Ovary (tissue), 9 donors: ENCODE results near the gene TRIO. TPM values are rescaled to one million over a fixed set of nuclear protein-coding genes. Genes with fewer than 3 reads are reported as not detected.

Experiments
- DNase-seq, 5 donors: peaks; one replicate each; pipeline ENCODE4 v3.0.0-alpha.2; 2019 to 2020
- H3K27ac ChIP-seq, 2 donors: fragments of 200-600 bp; one replicate each; pipeline versions ENCODE4 v1.5.1 to v1.8.0; 2019 to 2022
- H3K27me3 ChIP-seq: fragments of 200-600 bp; one replicate; pipeline ENCODE4 v1.8.0; 2022
- H3K36me3 ChIP-seq: fragments of 200-600 bp; sonication (generic); one replicate; pipeline ENCODE4 v1.5.1; 2019
- H3K4me1 ChIP-seq: one replicate; pipeline ENCODE4 v1.8.1; 2013; ENCODE audit warnings: mild to moderate bottlenecking, moderate library complexity; ENCODE audit not compliant: insufficient read depth
- H3K4me3 ChIP-seq: fragments of 200-600 bp; sonication (generic); one replicate; pipeline ENCODE4 v1.5.1; 2017
- H3K9me3 ChIP-seq, 2 donors: fragments of 200-600 bp in 1 of 2; sonication (generic) in 1 of 2; one replicate each; pipeline versions ENCODE4 v1.5.1 to v1.8.1; 2013 to 2019; ENCODE audit warnings: mild to moderate bottlenecking in 1 of 2, moderate library complexity in 1 of 2
- CTCF ChIP-seq, 3 donors: fragments of 450-650 bp in 2 of 3; fragments of 200-600 bp in 1 of 3; IDR thresholded peaks; one replicate each; pipeline versions ENCODE4 v1.5.1 to v1.8.0; 2016 to 2022; ENCODE audit warnings: antibody characterized with exemption in 3 of 3, mild to moderate bottlenecking in 1 of 3
- EP300 ChIP-seq: sonication (generic); formaldehyde crosslinking; IDR thresholded peaks from one replicate; pipeline ENCODE4 v1.6.1; 2017; ENCODE audit warnings: antibody characterized with exemption
- POLR2A ChIP-seq: fragments of 450-650 bp; IDR thresholded peaks from one replicate; pipeline ENCODE4 v1.6.1; 2017; ENCODE audit warnings: antibody characterized with exemption, mild to moderate bottlenecking, moderate library complexity
- WGBS, 3 donors: extraction: QIAGEN DNeasy Blood & Tissue Kit in 1 of 3; methylation state at CpG; one replicate each; pipeline versions ENCODE4 v1.1.5 to v1.1.7; 2013 to 2017; 5-methylcytosine and 5-hydroxymethylcytosine counted together
- intact Hi-C, 4 donors: fragments of 100-400 bp; cut with DNase I; formaldehyde crosslinking; loops; one replicate each; pipeline versions ENCODE4 v1.11.0 to v1.15.1; 2022 to 2023
- polyA plus RNA-seq, 2 donors: library from polyadenylated mRNA; stranded (reverse); fragments of 200-250 nt in 1 of 2; fragments of 350-450 nt in 1 of 2; fragmentation: Illumina TruSeq in 1 of 2; extraction: RNeasy Lipid Tissue Mini Kit (QIAGEN cat#74804) in 1 of 2; gene quantifications; one replicate each; pipeline ENCODE4 v1.2.3, GENCODE V29; 2013 to 2014
- total RNA-seq, 7 donors: library from RNA; depleted of rRNA in 2 of 7; stranded (reverse); fragments of >200 nt in 2 of 7; fragmentation: NEBNext Ultra II Directional in 3 of 7; extraction: Animal tissue kit (Norgen Biotek cat#: 25700) in 3 of 7; gene quantifications; one replicate each; pipeline versions ENCODE4 v1.1.0 to v1.2.4, GENCODE V29; 2016 to 2023
- donor health status: DM: no; HTN: no; CAD: no; lungs with moderate emphysema.
- donor health status: DM: no; HTN: no; CAD: no.
- donor health status: Bipolar disorder and iron deficiency.
- donor health status: DM: yes; HTN: yes; CAD: no.
- donor health status: DM: no; HTN: no; CAD: no.
- donor health status: DM: yes; HTN: yes; CAD: no.

Gene TRIO
- total and polyA plus RNA-seq, 9 donors, result 58.4 to 268 (median 125) TPM

- H3K4me3 ChIP-seq, result no peak overlapping the region
- peaks cover 27% of the 10 kb centered on the region for H3K4me1 ChIP-seq
- 22 to 46% (median 37%) methylated on average over 3 of the region's 3 CpGs for WGBS, 3 donors
- no peaks in the 10 kb centered on the region for H3K27me3 ChIP-seq
- H3K9me3 ChIP-seq, result no peaks in the 10 kb centered on the region
- H3K27ac ChIP-seq, result peak overlapping the region in 1 of 2 donors; percentile 2
- DNase-seq, result no peak
- TF ChIP-seq POLR2A, result no peak
- no peak for TF ChIP-seq CTCF (IDR thresholded peaks at IDR 0.05)
- TF ChIP-seq EP300, result no peak
- H3K36me3 ChIP-seq, result no peaks in the 10 kb centered on the region
- intact Hi-C loops, result no loop called here
These were observed 44.0 kb downstream of the TRIO start for GRCh38 chr5:14187157-14187556.

- intact Hi-C loops, result no loop called here
- WGBS, 3 donors, result 45 to 61% (median 51%) methylated on average over 5 of the region's 5 CpGs
- Histone ChIP-seq H3K27ac (peak overlapping the region in 1 of 2 donors; percentile 2), H3K9me3 (no peaks in the 10 kb centered on the region), H3K27me3 (no peaks in the 10 kb centered on the region), H3K4me3 (no peak overlapping the region), H3K36me3 (no peaks in the 10 kb centered on the region), H3K4me1 (peaks cover 27% of the 10 kb centered on the region)
- no peak for TF ChIP-seq CTCF (IDR thresholded peaks at IDR 0.05)
- TF ChIP-seq EP300, result no peak
- TF ChIP-seq POLR2A, result no peak
- DNase-seq, result no peak
These were observed 44.5 kb downstream of the TRIO start for GRCh38 chr5:14187660-14188059.

GRCh38 chr5:14188778-14189177 is 45.6 kb downstream of the TRIO start:
- TF ChIP-seq CTCF (IDR thresholded peaks at IDR 0.05), result no peak
- no peak for TF ChIP-seq EP300
- TF ChIP-seq POLR2A, result no peak
- no peaks in the 10 kb centered on the region for H3K9me3 ChIP-seq
- WGBS, 3 donors, result 92 to 95% (median 93%) methylated on average over 4 of the region's 4 CpGs
- no peak for DNase-seq
- no peak overlapping the region for H3K27ac ChIP-seq
- H3K4me3 ChIP-seq, result no peak overlapping the region
- H3K36me3 ChIP-seq, result no peaks in the 10 kb centered on the region
- H3K27me3 ChIP-seq, result no peaks in the 10 kb centered on the region
- peaks cover 25% of the 10 kb centered on the region for H3K4me1 ChIP-seq
- intact Hi-C loops, result no loop called here

GRCh38 chr5:14189680-14190079 is 46.5 kb downstream of the TRIO start:
- Histone ChIP-seq H3K4me3 (no peak overlapping the region), H3K4me1 (peaks cover 21% of the 10 kb centered on the region)
- intact Hi-C loops, result loop anchor here in 1 of 4 donors (10.0 kb wide), 1 partner anchor 45 kb away; the partner anchor contains the start of gene TRIO

More at GRCh38 chr5:14189680-14190079, 46.5 kb downstream of the TRIO start:
- WGBS, 3 donors, result 73 to 75% (median 74%) methylated on average over 4 of the region's 4 CpGs
- DNase-seq, result no peak
- Histone ChIP-seq H3K27me3 (no peaks in the 10 kb centered on the region), H3K27ac (peak overlapping the region in 1 of 2 donors; percentile 22), H3K36me3 (no peaks in the 10 kb centered on the region), H3K9me3 (no peaks in the 10 kb centered on the region)
- TF ChIP-seq CTCF (IDR thresholded peaks at IDR 0.05) (no peak), EP300 (no peak), POLR2A (no peak)
